B cell (primary cell): ENCODE results near the gene NTSR2. TPM values are rescaled to one million over a fixed set of nuclear protein-coding genes. Genes with fewer than 3 reads are reported as not detected.

ENCODE experiments used
- ATAC-seq: fragments of 200-7000 bp; cut with Tn5 transposase; one replicate; pipeline ENCODE4 v1.10.0; 2021; ENCODE audit warnings: low read depth, mild to moderate bottlenecking, moderate number of reproducible peaks, moderate library complexity
- CTCF ChIA-PET: fragments of 350-600 bp; sonication (Branson Sonifier 250); formaldehyde crosslinking; loops from one replicate; lab custom pipeline; 2021; ENCODE audit warnings: antibody characterized with exemption, inconsistent platforms; lab: Charles Lee
- POLR2A ChIA-PET: fragments of 350-600 bp; sonication (Branson Sonifier 250); formaldehyde crosslinking; loops from one replicate; lab custom pipeline; 2021; ENCODE audit warnings: antibody characterized with exemption; lab: Charles Lee
- DNase-seq: peaks from one replicate; pipeline ENCODE4 v3.0.0; 2013
- H2AFZ ChIP-seq: 2 replicates; pipeline ENCODE4 v1.6.1; 2012; ENCODE audit warnings: mild to moderate bottlenecking, low read depth, low read length; ENCODE audit not compliant: insufficient read depth, poor library complexity, severe bottlenecking
- H3K27ac ChIP-seq, 2 donors: 1 replicate in 1 of 2; 2 replicates in 1 of 2; pipeline ENCODE4 v1.5.1; 2012 to 2013; ENCODE audit warnings: low read length in 2 of 2, mild to moderate bottlenecking in 2 of 2, moderate library complexity in 1 of 2
- H3K27me3 ChIP-seq, 4 experiments: fragments of 200-600 bp in 1 of 4; sonication (generic) in 1 of 4; replicated peaks in 1 of 4; 1 replicate in 2 of 4; 2 replicates in 2 of 4; pipeline versions ENCODE4 v1.6.1 to v1.7.0; 2013 to 2016; ENCODE audit warnings: low read length in 3 of 4, mild to moderate bottlenecking in 2 of 4, mixed read lengths in 1 of 4, moderate library complexity in 1 of 4; ENCODE audit not compliant: insufficient read depth in 4 of 4, control insufficient read depth in 3 of 4; ENCODE audit errors: control extremely low read depth in 1 of 4
- H3K36me3 ChIP-seq, 2 experiments: replicated peaks in 1 of 2; 1 replicate in 1 of 2; 2 replicates in 1 of 2; pipeline versions ENCODE4 v1.6.1 to v1.7.1; 2013; ENCODE audit warnings: low read length in 1 of 2; ENCODE audit not compliant: insufficient read depth in 2 of 2, control insufficient read depth in 1 of 2; ENCODE audit errors: control extremely low read depth in 1 of 2, extremely low read depth in 1 of 2
- H3K4me1 ChIP-seq, 2 donors: fragments of 200-600 bp in 1 of 2; sonication (generic) in 1 of 2; 1 replicate in 1 of 2; 2 replicates in 1 of 2; pipeline versions ENCODE4 v1.5.1 to v1.6.1; 2013 to 2017; ENCODE audit warnings: low read length in 2 of 2; ENCODE audit not compliant: control insufficient read depth in 2 of 2, insufficient read depth in 2 of 2
- H3K4me2 ChIP-seq: replicated peaks from 2 replicates; pipeline ENCODE3; 2012; ENCODE audit warnings: mild to moderate bottlenecking, low read depth, low read length; ENCODE audit not compliant: poor library complexity, severe bottlenecking
- H3K4me3 ChIP-seq, 5 experiments: fragments of 200-600 bp in 1 of 5; sonication (generic) in 1 of 5; 1 replicate in 3 of 5; 2 replicates in 2 of 5; pipeline versions ENCODE4 v1.5.1 to v1.7.0; 2011 to 2016; ENCODE audit warnings: low read length in 4 of 5, mild to moderate bottlenecking in 4 of 5, low read depth in 2 of 5, control low read depth in 1 of 5, moderate library complexity in 1 of 5; ENCODE audit not compliant: insufficient read depth in 1 of 5; ENCODE audit errors: control extremely low read depth in 1 of 5, extremely low read depth in 1 of 5
- H3K79me2 ChIP-seq: fragments of 200-600 bp; sonication (generic); one replicate; pipeline ENCODE4 v1.6.0; 2016; ENCODE audit warnings: low read length; ENCODE audit not compliant: control insufficient read depth, insufficient read depth
- H3K9ac ChIP-seq: fragments of 200-600 bp; sonication (generic); 2 replicates; pipeline ENCODE4 v1.6.1; 2017; ENCODE audit warnings: mild to moderate bottlenecking, low read length, moderate library complexity
- H3K9me3 ChIP-seq, 3 donors: one replicate each; pipeline versions ENCODE4 v1.6.1 to v1.7.1; 2013; ENCODE audit warnings: low read length in 2 of 3; ENCODE audit not compliant: control insufficient read depth in 2 of 3, insufficient read depth in 1 of 3; ENCODE audit errors: control extremely low read depth in 1 of 3
- H4K20me1 ChIP-seq: 2 replicates; pipeline ENCODE4 v1.6.0; 2012; ENCODE audit warnings: mild to moderate bottlenecking, low read length; ENCODE audit not compliant: insufficient read depth, control insufficient read depth, poor library complexity, severe bottlenecking
- H3K27ac Mint-ChIP-seq: one replicate; pipeline ENCODE4 v1.8.0; 2021; ENCODE audit warnings: mixed read lengths
- H3K27me3 Mint-ChIP-seq: one replicate; pipeline ENCODE4 v1.8.0; 2021; ENCODE audit warnings: mixed read lengths
- H3K4me1 Mint-ChIP-seq: one replicate; pipeline ENCODE4 v1.8.0; 2021; ENCODE audit warnings: mixed read lengths
- H3K4me3 Mint-ChIP-seq: one replicate; pipeline ENCODE4 v1.8.0; 2021; ENCODE audit warnings: mixed read lengths
- H3K9me3 Mint-ChIP-seq: one replicate; pipeline ENCODE4 v1.8.0; 2022; ENCODE audit warnings: mixed read lengths; ENCODE audit not compliant: insufficient read depth
- EZH2 ChIP-seq: IDR thresholded peaks from 2 replicates; pipeline ENCODE4 v1.6.1; 2012; ENCODE audit warnings: borderline replicate concordance, low read depth, mild to moderate bottlenecking, moderate library complexity, low read length; ENCODE audit not compliant: insufficient read depth, poor library complexity, severe bottlenecking
- WGBS: methylation state at CpG from one replicate; pipeline ENCODE4 v1.1.5; 2013; ENCODE audit warnings: missing lambda C conversion rate; ENCODE audit not compliant: insufficient coverage; 5-methylcytosine and 5-hydroxymethylcytosine counted together
- intact Hi-C: fragments of 100-400 bp; cut with micrococcal nuclease; formaldehyde crosslinking; loops from one replicate; pipeline ENCODE4 v1.10.0; 2022
- polyA plus RNA-seq: library from polyadenylated mRNA; depleted of rRNA; stranded (reverse); fragments of >200 nt; gene quantifications from 2 replicates; pipeline ENCODE4 v1.2.3, GENCODE V29; 2012
- total RNA-seq, 2 donors: library from RNA; stranded (reverse); fragments of 120-200 nt in 1 of 2; gene quantifications; 1 replicate in 1 of 2; 2 replicates in 1 of 2; pipeline versions ENCODE4 v1.2.3 to v1.2.4, GENCODE V29; 2013 to 2022
- TF ChIP-seq, protein P1 (sequence below): fragments of 200-600 bp; IDR thresholded peaks from one replicate; pipeline ENCODE4 v1.8.0; 2022; ENCODE audit warnings: antibody characterized with exemption, mild to moderate bottlenecking

NTSR2 gene
- total and polyA plus RNA-seq, 2 donors (not counting 1 experiment from before 2014, with no cell fraction given): not detected

DNA sequence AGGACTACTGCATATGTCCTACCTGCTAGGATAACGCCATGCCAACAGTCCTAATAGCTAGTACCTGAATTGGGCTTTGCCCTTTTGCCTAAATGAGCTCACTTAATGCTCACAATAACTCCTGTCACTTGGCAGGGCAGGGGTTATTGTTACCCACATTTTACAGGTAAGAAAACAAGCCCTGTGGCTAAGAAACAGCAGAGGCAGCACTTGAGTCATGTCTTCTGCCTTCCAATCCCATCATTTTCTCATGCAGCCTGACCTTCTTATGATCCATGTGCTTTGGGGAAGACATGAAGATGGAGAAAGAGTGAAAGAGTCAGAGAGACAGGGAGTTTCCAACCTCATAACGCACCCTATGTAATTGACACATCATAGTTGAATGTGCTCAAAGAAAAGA is 42.9 kb upstream of the NTSR2 start:
- no peaks in the 10 kb centered on the region for H3K79me2 ChIP-seq
- no peak overlapping the region for H3K4me2 ChIP-seq
- ChIA-PET CTCF (interaction anchor here (1.5 kb wide), 1 partner anchor 67 kb away, joined by 3 read pairs; no protein-coding TSS in a partner anchor), POLR2A (no interaction called here)
- H3K9ac ChIP-seq: no peak overlapping the region
- no peaks in the 10 kb centered on the region for H3K27me3 ChIP-seq
- H3K9me3 ChIP-seq: no peaks in the 10 kb centered on the region
- Mint-ChIP-seq H3K27ac (no peak overlapping the region), H3K9me3 (no peaks in the 10 kb centered on the region), H3K27me3 (no peaks in the 10 kb centered on the region), H3K4me3 (no peak overlapping the region), H3K4me1 (peaks cover 11% of the 10 kb centered on the region)
- no peak for DNase-seq
- TF ChIP-seq, protein P1, sequence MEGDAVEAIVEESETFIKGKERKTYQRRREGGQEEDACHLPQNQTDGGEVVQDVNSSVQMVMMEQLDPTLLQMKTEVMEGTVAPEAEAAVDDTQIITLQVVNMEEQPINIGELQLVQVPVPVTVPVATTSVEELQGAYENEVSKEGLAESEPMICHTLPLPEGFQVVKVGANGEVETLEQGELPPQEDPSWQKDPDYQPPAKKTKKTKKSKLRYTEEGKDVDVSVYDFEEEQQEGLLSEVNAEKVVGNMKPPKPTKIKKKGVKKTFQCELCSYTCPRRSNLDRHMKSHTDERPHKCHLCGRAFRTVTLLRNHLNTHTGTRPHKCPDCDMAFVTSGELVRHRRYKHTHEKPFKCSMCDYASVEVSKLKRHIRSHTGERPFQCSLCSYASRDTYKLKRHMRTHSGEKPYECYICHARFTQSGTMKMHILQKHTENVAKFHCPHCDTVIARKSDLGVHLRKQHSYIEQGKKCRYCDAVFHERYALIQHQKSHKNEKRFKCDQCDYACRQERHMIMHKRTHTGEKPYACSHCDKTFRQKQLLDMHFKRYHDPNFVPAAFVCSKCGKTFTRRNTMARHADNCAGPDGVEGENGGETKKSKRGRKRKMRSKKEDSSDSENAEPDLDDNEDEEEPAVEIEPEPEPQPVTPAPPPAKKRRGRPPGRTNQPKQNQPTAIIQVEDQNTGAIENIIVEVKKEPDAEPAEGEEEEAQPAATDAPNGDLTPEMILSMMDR: no peak
- TF ChIP-seq EZH2: no peak
- H2AFZ ChIP-seq: no peak overlapping the region
- H3K4me3 ChIP-seq: no peak overlapping the region
- H3K4me1 ChIP-seq: peaks cover 8 to 9% of the 10 kb centered on the region in 2 donors
- H4K20me1 ChIP-seq: no peaks in the 10 kb centered on the region
- H3K27ac ChIP-seq: no peak overlapping the region
- no CpG with 5 or more reads among the region's 2 CpGs for WGBS
- intact Hi-C loops: no loop called here
- no peak for ATAC-seq
- H3K36me3 ChIP-seq: no peaks in the 10 kb centered on the region

DNA sequence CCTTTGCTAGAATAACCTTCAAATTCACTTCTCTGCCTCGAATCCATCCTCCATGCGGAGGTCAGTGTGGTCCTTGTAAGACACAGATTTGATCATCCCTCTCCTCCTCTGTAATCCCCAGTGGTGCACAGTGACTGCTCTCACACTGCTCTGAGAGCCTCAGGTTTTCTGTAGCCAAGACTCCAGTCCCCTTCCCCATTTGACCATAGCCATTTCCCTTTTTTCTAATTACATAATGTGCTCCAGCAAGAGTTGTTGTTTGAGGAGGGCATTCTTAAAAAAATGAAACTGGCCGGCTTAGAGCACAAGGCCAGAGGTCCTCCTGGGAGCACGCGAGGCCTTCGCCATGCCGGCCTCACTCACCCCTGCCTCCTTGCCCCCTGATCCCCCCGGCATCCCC is 41.8 kb upstream of the NTSR2 start:
- 85% methylated on average over 7 of the region's 8 CpGs for WGBS
- Histone ChIP-seq H3K4me1 (peaks cover 2 to 3% of the 10 kb centered on the region in 2 donors), H3K9me3 (no peaks in the 10 kb centered on the region), H3K9ac (no peak overlapping the region), H3K4me3 (no peak overlapping the region), H3K79me2 (no peaks in the 10 kb centered on the region), H2AFZ (no peak overlapping the region), H3K27ac (no peak overlapping the region), H3K4me2 (no peak overlapping the region), H3K36me3 (no peaks in the 10 kb centered on the region), H4K20me1 (no peaks in the 10 kb centered on the region), H3K27me3 (no peaks in the 10 kb centered on the region)
- TF ChIP-seq, protein P1: no peak
- no peak for TF ChIP-seq EZH2
- Mint-ChIP-seq H3K27me3 (peaks cover 5% of the 10 kb centered on the region), H3K4me1 (peaks cover 4% of the 10 kb centered on the region), H3K4me3 (no peak overlapping the region), H3K27ac (no peak overlapping the region), H3K9me3 (no peaks in the 10 kb centered on the region)
- ChIA-PET POLR2A (no interaction called here), CTCF (no interaction called here)
- DNase-seq (no peak), ATAC-seq (no peak)
- intact Hi-C loops: no loop called here
